Left colon (tissue), 2 donors: ENCODE data around the gene EPDR1. TPM values are rescaled to one million over a fixed set of nuclear protein-coding genes. Genes with fewer than 3 reads are reported as not detected.

Source experiments
- ATAC-seq: fragments of 200-7000 bp; cut with Tn5 transposase; one replicate; pipeline ENCODE4 v1.9.1; 2020; ENCODE audit warnings: mild to moderate bottlenecking, moderate library complexity
- DNase-seq, 2 donors: peaks; one replicate each; pipeline ENCODE4 v3.0.0-alpha.2; 2020
- intact Hi-C, 2 donors: fragments of 100-400 bp; cut with DNase I in 1 of 2; cut with micrococcal nuclease in 1 of 2; formaldehyde crosslinking; loops; one replicate each; pipeline versions ENCODE4 v1.11.2 to v1.14.0; 2022; cut with DNase I, micrococcal nuclease
- total RNA-seq, 2 donors: library from RNA; stranded (reverse); fragmentation: NEBNext Ultra II Directional; extraction: Animal tissue kit (Norgen Biotek cat#: 25700); gene quantifications; one replicate each; pipeline ENCODE4 v1.2.1, GENCODE V29; 2021
- donor health status: DM: no; HTN: no; CAD: no.
- donor health status: DM: yes; HTN: yes; CAD: no.

Gene EPDR1
- total RNA-seq, 2 donors from 2014 or later, result 10.5 to 19.7 TPM

DNA sequence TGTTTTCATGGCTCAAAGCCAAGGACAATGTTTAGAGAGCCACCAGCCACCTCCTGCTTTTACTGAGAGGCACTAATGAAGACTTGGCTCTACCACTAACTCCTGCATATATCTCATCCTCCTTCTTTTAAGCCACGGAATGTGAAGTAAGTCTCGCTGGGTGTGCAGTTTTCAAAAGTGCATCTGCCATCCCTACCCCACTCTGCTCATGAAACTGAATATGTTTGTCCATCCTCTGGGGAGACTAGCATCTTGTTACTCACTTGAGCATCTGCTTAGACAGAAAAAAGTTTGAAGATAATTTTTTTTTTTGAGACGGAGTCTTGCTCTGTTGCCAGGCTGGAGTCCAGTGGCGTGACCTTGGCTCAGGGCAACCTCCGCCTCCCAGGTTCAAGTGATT is 40.8 kb downstream of the EPDR1 start:
- no peak for DNase-seq
- intact Hi-C loops, result no loop called here
- no peak for ATAC-seq

- no peak for DNase-seq
- no peak for ATAC-seq
- intact Hi-C loops, result no loop called here
These were observed 43.8 kb downstream of the EPDR1 start for GRCh38 chr7:37964196-37964595.

DNA sequence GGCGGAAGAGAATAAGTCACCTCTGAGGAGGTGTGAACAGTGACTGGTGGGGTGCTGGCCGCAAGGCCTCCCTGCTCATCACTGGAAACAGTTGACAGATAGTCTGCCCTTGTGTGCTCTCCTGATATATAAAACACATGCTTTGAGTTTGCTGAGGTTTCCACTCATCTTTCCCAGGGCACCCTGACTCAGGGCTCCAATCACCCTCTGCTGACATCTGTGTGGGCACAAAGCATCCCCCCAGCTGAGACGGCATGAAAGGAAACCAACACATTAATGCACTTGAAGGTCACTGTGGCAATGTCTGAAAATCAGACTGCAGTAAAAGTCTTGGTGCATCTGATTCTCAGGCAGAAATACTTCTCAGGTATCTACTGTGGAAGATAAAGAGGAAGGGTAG is 49.8 kb downstream of the EPDR1 start:
- intact Hi-C loops, result no loop called here
- no peak for ATAC-seq

DNA sequence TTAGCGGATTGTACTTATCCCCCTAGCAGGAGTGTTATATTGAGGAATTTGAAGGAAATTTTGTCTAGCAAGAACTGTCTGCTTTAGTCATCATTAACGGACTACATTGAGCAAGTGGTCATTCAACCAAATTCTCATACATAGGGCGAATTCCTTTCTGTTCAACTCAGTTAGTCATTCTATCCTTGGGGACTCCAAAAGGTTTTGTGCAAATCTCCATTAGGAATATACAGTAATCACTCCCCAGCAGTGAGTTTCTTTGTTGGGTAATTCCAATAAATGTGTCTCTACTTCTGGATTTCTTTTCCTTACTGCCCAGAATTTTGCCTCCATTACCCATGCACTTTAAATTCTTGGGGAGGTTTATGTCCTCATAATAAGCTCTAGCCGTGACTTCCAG is 51.1 kb downstream of the EPDR1 start:
- ATAC-seq (no peak), DNase-seq (no peak)
- intact Hi-C loops, result no loop called here

More for the DNA sequence above, 49.8 kb downstream of the EPDR1 start:
- no peak for DNase-seq

GRCh38 chr7:37973915-37974314 is 53.5 kb downstream of the EPDR1 start:
- ATAC-seq, result no peak

GRCh38 chr7:37974711-37975110 is 54.3 kb downstream of the EPDR1 start:
- intact Hi-C loops, result no loop called here
- DNase-seq (no peak), ATAC-seq (no peak)

More at GRCh38 chr7:37973915-37974314, 53.5 kb downstream of the EPDR1 start:
- DNase-seq, result no peak
- intact Hi-C loops, result no loop called here

- intact Hi-C loops, result no loop called here
- ATAC-seq, result peak; percentile 99
- no peak for DNase-seq
These were observed 56.8 kb downstream of the EPDR1 start for GRCh38 chr7:37977243-37977642.

GRCh38 chr7:37981664-37982063 is 61.2 kb downstream of the EPDR1 start:
- intact Hi-C loops, result no loop called here
- no peak for ATAC-seq
- no peak for DNase-seq

GRCh38 chr7:37982423-37982822 is 62.0 kb downstream of the EPDR1 start:
- no peak for DNase-seq
- intact Hi-C loops, result no loop called here
- no peak for ATAC-seq

- ATAC-seq (no peak), DNase-seq (no peak)
- intact Hi-C loops, result no loop called here
These were observed 64.4 kb downstream of the EPDR1 start for GRCh38 chr7:37984750-37985390.

- ATAC-seq (no peak), DNase-seq (no peak)
- intact Hi-C loops, result no loop called here
These were observed 66.5 kb downstream of the EPDR1 start for GRCh38 chr7:37986908-37987330.

DNA sequence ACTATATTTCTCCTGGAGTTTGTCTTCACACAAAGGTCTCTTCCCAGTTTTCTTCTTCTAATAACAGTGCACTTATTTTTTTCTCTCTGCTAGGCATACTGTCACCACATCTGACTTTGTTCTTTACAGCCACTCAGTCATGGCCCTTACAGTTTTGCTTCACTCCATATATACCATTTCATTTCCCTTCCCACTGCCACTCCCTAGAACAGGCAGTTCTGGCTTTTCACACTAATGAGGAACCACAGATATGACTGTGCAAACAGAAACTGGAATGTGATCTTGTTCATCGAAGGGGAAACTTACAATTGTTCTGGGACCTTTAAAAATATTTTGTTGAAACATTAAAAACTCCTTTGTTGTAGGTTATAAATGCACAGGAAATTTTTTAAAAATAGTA is 67.3 kb downstream of the EPDR1 start:
- DNase-seq (peak; percentile 8 to 57), ATAC-seq (peak; percentile 98)
- intact Hi-C loops, result no loop called here

GRCh38 chr7:37988721-37989650 is 68.5 kb downstream of the EPDR1 start:
- DNase-seq, result peak in 1 of 2 donors; percentile 6
- ATAC-seq, result peak; percentile 63
- intact Hi-C loops, result no loop called here

DNA sequence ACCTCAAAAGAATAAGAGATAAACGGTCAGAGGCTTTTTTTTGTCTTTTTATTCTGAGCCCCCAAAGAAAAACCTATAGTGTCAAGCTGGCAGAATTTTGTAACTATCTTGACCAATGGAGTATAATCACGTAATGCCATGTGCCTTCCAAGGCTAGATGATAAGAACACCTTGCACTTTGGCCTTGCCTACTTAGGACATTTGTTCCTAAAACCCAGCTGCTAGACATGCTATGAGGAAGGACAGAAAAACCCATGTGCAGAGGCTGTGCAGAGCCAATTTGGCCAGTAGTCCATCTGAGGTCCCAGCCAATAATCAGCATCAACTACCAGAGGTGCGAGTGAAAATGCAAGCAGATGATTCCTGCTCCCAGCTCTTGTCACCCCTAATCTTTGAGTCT is 69.9 kb downstream of the EPDR1 start:
- no peak for ATAC-seq
- no peak for DNase-seq
- intact Hi-C loops, result no loop called here

DNA sequence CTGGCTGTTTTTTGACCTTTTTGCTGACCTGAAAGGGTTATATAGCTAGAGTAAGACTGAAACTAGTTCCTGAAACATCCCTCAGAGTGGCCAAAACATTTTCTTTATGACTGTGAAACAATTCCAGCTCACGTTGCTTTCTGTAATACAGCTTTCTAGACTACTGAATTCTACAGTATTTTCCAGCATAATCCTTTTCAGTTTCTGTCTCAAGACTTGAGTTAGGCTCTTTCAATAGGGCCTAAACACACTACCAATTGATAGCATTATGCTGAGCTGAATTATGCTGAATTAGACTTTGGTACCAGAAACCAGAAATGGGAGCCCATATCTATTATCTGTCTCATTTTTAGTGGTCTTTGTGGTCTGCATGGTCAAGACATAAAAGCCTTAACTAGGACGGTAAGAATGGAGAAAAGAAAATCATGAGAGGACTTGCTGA is 72.6 kb downstream of the EPDR1 start:
- intact Hi-C loops, result no loop called here

DNA sequence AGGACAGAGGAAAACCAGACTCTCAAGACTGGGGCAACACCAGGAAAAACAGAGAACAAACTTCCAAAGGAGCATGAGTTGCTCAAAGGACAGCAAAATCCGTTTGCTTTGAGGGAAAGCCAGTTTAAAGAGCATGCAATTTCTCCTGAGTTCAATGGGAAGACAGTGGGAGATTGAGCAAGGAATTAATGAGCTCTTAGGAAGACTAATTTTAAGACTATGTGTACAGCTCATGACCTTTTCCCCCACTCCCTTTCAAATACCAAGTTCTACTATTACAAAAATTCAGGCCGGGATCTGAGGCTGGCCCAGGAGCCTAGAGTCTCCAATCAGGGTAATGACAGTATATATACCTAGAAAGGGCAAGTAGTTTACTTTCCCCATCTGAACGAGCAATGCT is 79.2 kb downstream of the EPDR1 start:
- ATAC-seq (no peak), DNase-seq (no peak)
- intact Hi-C loops, result no loop called here

More for the DNA sequence above, 72.6 kb downstream of the EPDR1 start:
- DNase-seq, result no peak
- no peak for ATAC-seq

DNA sequence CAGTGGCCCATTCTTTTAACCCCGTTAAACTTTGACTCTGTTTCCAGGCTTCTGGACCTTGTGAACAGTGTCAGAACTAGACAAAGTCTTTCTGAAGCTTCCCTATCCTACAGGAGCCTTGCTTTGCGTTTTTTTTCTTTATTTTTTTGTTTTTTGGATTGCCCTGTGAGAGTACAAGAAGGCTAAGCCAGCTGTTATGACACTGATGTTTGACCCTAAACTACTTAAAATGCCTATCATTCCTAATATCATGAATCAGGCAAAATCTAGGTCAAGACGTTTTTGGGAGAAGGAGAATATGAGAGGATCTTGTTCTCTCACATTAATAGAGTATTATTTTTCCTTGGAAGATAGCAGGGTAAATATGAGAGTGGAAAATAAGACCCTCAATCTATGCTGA is 79.8 kb downstream of the EPDR1 start:
- DNase-seq, result no peak
- no peak for ATAC-seq
- intact Hi-C loops, result no loop called here
